Measurements from ENCODE around the gene CHST15.

DNA sequence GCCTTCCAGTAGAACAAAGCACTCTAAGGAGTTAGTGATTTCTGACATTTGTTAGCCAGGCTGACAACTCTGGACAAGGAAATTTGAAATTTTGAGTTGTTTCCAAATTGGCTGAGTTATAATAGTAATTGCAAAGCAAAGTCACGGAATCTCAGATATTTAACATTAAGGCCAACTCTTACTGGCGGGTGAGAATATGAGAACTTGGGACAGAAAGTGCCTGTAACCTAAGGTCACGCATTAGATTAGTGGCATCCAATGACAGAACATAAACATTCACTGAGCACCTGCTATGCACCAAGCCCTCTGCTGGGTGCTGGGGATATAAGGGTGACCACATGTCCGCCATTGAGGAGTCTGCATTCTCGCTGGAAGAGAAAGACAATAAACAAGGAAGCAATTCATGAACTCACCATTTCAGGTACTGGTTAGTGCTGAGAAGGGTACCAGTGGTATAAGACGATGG lies 45.5 kb upstream of the CHST15 start:
- no peak for TF ChIP-seq EP300 (IDR thresholded peaks at IDR 0.05)
- TF ChIP-seq, protein P1, sequence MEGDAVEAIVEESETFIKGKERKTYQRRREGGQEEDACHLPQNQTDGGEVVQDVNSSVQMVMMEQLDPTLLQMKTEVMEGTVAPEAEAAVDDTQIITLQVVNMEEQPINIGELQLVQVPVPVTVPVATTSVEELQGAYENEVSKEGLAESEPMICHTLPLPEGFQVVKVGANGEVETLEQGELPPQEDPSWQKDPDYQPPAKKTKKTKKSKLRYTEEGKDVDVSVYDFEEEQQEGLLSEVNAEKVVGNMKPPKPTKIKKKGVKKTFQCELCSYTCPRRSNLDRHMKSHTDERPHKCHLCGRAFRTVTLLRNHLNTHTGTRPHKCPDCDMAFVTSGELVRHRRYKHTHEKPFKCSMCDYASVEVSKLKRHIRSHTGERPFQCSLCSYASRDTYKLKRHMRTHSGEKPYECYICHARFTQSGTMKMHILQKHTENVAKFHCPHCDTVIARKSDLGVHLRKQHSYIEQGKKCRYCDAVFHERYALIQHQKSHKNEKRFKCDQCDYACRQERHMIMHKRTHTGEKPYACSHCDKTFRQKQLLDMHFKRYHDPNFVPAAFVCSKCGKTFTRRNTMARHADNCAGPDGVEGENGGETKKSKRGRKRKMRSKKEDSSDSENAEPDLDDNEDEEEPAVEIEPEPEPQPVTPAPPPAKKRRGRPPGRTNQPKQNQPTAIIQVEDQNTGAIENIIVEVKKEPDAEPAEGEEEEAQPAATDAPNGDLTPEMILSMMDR (IDR thresholded peaks at IDR 0.05), result no peak
- no peak for TF ChIP-seq POLR2A (IDR thresholded peaks at IDR 0.05)

Data from sigmoid colon (tissue), 4 donors.